ENCODE measurements around the gene MAST4.

The MAST4 gene

DNA sequence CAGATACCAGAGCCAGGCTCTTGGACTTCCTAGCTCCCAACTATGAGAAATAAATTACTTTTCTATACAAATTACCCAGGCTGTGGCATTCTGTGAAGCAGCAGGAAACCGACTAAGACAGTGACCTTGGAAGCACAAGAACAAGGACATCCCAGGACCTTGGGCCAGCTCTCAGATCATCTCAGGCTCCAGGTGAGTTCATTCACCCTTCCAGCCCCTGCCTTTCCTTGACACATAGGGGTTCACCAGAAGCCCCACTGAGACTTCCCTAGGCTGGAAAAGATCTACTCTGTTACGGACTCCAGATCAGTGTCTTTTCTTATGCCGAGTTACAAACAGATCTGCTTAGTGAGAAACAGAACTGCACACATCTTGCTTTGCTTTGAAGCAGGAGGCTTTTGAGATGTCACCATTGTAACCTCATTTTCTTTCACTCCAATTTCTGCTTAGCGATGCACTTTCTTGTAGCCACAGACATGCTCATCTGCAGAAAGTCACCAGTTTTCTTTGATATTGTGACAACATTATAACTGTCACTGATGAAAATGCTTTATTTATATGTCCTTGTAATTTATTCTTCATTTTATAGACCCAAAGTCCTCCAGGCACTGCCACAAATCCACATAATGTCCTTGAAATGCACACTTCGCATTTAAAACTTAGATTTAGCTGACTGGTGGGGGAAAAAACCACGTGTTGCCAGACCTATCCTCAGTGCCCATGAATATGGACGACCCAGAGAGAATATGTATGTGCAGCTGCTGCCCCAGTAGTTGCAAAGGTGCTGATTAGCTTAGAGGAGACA is 592.3 kb downstream of the MAST4 start:
- DNase-seq (ENCODE audit: low spot score) = no peak

DNA sequence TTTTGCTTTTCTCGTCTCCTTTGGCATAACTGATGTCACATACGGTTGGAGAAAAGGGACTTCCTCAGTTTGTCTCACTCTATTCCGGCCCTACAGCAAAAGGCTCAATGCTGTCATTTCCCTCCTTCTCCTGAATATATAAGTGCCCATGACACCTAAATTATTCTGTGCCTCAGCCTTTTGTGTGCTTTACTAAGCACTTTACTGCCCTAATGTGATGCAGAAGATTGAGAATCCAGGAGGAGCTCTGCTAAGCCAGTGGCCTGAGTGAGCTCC is 592.8 kb downstream of the MAST4 start:
- DNase-seq (ENCODE audit: low spot score) = no peak

DNA sequence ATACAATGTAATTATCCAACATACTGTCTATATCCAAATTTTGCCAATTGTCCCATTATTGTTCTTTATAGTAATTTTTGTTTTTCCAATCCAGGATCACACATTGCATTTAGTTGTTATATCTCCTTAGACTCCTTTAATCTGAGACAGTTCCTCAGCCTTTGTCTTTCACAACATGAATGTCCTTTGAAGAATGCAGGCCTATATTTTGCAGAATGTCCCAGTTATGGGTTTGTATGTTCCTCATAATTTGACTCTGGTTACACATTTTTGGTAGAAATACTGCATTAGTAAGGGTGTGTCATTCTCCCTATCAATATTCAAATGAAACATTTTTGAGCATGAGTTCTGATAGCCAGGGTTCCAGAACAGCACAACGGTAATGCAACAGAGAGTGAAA is 593.7 kb downstream of the MAST4 start:
- DNase-seq (ENCODE audit: low spot score) = no peak

DNA sequence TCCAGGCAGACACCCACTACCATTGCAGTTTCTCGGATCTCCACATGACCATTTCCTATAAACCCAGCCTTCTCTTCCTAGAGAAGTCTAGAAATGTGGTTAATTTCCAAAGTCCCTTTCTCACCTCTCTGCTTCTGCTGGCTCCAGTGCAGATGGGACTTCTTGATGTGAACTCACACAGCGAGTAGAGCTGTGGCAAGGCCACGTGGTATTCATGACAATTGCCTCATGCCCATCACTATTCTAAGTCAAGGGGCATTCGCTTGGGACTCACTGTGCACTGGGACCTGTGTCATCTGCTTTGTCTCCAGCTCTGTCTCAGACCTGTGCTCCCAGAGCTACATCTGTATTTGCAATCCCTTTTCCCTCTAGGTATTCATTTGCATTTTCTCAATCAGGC is 594.2 kb downstream of the MAST4 start:
- DNase-seq (ENCODE audit: low spot score) = no peak

DNA sequence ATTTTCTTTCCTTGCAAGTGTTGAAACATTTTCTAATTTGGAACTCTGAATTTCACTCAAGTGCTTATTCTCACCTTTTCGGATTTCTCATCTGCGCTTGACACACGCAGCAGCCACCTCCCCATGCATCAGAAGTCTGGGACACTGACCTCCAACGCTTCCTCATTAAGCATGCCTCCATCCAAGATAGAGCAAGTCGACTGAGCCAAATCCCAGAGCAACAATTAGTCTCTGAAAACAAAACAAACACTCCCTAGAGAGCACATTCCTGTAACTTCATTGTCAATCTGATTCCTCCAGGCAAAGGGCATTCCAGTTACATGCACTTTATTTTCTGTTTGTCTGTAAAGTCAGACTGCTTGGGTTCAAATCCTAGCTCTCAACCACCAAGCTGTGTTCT is 594.7 kb downstream of the MAST4 start:
- no peak for DNase-seq (ENCODE audit: low spot score)

DNA sequence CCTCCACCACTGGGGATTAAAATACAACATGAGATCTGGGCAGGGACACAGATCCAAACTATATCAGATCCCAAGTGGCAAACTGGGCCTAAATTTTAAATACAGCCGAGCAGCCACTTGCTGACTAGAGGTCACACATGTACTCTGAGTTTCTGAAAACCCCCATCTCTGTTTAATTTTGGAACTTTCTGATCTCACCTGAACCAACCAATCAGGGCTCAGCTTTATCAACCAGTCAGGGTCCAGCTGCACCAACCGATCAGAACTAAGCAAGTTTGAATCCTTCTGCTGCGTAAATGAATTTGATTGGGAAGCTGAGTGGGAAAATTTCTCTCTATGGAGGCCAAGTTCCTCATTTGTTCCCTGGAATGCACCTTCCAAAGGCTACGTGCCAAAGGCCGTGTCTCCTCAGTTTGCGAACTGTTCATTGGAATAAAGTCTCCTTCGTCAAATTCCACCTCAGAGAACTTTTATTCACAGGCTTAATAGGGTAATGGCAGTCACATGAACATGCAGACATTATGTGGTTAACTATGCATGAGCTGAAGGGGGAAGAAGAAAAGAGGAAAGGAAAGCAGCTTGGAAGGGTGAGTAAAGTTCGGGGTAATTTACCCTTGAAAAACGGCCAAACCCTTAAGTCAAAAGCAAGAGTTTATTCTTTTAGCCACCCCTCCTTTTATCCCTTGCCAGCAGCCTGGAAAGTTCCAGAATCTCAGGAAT is 596.7 kb downstream of the MAST4 start:
- no peak for DNase-seq (ENCODE audit: low spot score)

DNA sequence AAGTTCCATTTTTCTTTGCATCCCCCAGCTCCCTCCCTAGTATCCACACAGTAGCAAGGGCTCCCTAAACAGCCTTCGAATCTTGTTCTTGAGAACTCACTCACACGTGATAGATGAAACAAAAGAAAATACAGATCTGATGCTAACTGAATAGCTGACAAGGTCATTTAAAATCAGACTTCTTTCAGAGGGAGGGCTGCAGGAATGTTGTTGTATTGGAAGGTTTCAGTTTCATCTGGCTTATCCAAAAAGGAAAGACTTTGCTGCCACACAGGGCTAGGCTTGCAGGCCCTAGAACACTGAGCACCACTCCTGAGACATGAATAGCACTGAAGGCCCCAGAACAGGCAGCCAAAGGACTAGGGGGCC is 597.2 kb downstream of the MAST4 start:
- no peak for DNase-seq (ENCODE audit: low spot score)

DNA sequence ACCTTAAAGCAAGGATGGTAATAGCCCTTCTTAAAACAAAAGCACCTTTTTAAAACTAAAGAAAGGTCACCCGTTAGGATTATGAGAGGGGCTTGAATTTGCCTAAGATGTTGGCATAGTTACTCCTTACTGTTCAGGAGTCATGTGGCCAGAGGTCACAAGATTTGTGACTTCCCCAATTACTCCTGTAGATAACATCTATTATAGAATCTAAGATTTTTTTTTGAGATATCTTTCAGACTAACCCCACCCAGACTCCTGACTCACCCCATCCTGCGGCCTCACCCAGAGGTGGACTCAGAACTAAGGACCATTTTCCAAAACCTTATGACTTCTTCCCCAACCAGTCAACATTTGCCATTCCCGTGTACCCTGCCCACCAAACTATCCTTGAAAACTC is 598.0 kb downstream of the MAST4 start:
- no peak for DNase-seq (ENCODE audit: low spot score)

DNA sequence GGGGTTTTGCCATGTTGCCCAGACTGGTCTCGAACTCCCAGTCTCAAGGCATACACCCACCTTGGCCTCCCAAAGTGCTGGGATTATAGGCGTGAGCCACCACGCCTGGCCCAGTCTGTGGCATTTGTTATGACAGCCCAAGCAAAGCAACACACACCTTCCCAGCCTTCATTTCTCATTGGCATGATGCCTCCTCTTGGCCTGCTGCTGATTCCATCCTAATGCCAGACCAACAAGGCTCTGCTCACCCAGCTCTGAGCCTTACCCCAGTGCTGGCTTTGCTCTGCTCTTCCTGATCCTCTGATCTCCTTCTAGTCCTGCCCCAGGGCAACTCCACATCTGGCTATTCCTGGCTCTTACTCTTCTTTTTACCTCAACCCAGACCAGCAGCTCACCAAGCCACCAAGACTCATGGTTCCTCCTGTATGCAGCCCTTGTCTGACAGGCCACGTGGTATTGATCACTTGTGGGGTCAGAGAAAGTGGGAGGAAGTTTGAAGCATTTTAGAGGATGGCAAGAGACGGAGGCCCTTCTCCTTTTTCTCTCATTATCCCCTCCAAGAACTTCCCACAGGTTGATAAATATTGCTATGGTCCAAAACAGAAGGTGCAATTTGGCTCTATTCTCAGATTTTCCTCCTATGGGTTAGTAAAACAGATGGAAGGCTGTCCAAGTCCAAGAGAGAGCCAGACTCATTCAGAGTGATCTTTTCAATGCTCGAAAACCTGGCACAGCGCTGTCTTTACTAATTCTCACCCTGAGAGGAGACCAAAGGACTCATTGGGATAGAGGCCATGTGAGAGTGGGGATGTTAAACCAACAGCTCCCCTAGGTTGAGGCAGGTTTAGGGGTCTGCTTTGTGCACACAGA is 599.4 kb downstream of the MAST4 start:
- no peak for DNase-seq (ENCODE audit: low spot score)

DNA sequence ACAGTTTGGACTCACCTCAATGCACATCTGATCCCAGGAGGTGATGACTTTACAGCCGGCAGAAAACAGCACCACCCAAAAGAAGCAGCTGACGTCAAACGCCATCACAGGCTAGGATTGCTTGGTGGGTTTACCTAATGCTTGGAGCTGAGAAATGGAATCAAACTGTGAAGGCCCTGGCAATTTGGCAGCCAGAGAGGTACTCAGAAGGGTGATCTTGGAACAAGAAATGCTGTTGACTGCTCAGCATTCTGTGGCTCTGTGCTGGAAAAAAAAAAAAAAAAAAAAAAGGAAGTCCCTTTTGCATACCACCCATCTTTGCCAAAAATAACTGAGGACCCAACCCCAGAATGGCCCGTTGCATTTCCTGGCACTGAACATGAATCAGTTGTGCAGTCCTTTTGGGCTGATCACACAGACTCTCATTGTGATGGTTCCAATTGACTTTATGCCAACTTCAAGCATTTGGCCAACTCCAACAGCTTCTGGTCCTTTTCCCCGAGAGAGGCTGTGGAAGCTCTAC is 600.4 kb downstream of the MAST4 start, which contains the start of gene CD180:
Gene CD180, minus strand, starts transcription at position 263 of the 523 bp plus-strand sequence. Its CDS starts 158 bp downstream, at position 105.
- DNase-seq (ENCODE audit: low spot score) = no peak

DNA sequence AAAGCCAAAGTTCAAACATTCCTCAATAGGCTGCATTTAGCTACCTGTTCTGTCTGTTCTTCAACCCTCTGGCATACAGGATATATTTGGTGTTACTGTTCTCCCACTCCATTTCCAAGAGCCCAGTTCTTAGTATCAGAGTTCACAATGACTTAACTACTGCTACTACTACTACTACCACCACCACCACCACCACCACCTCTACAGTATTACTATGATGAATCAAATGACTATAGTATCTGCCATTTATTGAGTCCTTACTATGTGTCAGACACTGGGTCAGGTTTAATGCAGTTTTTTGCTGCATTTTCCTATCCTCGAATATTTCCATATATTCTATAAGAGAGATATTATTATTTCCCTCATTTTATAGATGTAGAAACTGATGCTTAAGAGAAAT is 601.3 kb downstream of the MAST4 start:
- DNase-seq (ENCODE audit: low spot score) = no peak

DNA sequence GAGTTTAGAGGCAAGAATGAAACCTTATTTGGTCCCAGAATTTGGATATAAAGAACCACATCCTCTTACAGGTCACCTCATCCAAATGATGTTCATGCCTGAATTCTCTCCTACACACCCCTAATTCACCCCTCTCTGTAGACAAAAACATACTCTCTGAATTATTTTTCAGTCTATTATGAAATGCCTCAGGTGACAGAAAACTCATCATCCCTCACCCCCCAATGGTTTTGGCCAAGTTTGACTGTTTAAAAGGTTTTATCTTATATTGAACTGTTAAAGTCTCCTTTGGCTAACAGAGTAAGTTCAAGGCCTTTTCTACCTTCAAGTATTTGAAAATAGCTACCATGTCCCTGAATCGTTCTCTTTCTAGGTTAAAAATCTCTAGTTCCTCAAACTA is 602.7 kb downstream of the MAST4 start:
- DNase-seq (ENCODE audit: low spot score) = no peak

DNA sequence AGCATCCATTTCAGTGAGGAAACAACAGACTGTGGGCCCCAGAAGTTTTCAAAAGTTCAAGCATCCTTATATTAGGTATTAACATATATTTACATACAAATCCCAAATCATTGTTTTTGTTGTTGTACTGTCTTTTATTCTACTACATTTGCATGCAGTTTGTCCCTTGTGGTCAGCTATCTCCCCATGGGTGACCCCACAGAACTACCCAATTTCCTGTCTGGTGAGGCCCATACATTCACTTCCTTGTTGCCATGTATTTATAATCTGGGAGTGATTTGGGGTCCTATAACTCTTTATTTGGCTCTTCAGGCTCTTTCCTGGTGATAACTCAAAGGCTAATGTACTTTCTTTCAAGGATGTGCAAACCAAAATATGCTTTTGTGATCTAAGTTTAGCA is 603.7 kb downstream of the MAST4 start:
- DNase-seq (ENCODE audit: low spot score) = no peak

DNA sequence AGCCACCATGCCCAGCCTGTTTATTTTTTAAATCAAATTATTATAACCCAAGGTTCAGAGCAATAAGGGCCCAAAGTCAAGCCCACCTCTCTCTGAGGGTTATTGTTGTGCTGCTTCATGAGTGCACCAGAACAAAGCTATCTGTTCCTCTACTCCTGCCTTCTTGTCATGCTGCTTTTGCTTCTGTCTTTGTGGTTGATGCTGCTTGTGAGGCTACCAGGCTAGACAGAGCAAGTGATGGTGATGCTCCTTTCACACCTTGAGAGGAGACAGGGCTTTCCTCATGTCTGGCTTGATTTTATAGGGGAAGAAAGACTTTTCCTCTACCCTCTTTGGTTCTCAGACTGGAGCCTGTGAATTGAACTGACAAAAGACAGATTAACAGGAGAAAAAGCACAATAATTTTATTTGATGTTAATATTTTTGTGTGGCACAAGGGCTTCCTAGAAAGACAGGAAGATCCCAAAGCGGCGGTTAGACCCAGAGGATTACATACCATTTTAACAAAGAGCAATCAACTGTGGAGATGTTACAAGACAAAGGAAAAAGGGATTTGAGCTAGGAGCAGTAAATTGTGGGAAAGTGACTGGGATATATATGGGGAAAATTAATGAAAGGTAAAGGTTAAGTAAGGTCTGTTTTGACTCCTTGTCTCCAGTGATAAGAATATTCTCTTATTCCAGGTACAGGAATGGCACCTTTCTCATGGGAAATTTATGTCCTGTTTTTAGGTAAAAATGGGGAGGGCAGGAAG is 604.8 kb downstream of the MAST4 start:
- DNase-seq (ENCODE audit: low spot score) = no peak

DNA sequence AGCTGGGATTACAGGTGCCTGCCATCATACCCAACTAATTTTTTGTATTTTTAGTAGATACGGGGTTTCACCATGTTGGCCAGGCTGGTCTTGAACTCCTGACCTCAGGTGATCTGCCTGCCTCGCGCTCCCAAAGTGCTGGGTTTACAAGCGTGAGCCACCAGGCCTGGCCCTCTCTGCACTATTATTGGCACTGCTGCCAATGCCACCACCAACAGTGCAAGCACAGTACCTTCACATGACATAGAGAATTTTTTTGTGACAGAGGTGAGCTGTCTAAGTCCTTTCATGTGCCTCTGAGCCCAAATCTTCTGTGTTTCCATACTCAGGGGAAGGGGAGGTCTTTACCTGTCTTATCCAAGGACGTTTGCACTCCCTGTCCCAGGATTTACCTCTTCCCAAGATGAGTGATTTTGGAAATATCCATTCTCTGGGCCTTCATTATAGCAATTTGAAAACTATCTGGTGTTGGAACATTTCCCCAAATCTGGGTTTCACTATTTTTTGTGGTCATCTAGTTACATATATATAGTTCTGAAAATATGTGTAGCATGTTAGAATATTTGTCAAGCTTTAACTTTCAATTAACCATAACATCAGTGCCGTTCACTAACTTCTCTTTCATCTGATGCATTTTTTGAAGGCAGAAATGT is 605.8 kb downstream of the MAST4 start:
- DNase-seq (ENCODE audit: low spot score) = no peak

DNA sequence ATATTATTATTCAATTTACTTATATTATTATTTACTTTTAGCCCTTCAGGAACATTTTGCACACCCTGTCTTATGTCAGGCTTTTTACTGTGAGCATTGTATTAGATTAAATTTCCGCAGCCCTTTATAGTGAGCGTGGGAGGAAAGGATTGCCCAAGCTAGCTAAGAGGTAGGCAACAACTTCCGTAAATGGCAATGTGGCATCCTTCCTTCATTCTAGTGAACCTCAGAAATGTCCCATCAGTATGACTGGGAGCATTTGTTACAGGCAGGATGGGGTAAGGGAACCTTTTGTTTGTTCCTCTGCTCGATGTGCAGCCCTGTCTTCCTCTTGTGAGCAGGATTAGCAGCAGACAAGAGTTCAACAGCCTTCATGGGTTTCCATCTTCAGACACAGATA is 606.6 kb downstream of the MAST4 start:
- no peak for DNase-seq (ENCODE audit: low spot score)

DNA sequence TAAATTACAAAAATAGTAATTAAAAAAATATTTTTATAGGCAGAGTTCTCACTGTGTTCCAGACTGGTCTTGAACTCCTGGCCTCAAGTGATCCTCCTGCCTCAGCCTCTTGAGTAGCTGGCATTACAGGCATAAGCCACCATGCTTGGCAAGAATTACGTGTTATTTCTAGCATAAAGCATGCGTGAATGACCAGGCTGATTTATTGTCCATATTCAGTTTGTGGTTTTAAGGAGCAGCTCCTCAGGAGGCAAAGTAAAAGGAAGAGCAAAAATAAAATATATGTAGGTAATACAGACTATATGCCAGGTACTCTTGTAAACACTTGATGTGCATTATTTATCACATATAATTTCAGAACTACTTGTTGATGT is 607.5 kb downstream of the MAST4 start:
- no peak for DNase-seq (ENCODE audit: low spot score)

DNA sequence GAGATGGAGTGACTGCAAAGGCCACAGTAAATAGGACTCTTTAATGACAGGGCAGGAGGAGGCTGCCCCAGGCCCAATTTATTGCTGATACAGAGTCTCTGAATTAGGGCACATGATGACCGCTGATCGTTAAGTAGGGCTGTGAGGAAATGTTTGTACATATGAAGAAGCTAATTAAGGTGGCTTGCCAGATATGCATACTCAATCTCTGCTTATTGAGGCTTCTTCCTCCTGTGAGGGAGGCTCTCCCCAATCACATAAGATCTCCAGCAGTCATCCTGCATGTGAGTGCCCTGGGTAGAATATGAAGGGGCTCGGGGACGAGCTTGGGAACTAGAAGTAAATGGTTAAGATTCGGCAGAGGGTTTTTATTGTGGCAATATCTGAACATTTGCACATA is 608.6 kb downstream of the MAST4 start:
- no peak for DNase-seq (ENCODE audit: low spot score)

DNA sequence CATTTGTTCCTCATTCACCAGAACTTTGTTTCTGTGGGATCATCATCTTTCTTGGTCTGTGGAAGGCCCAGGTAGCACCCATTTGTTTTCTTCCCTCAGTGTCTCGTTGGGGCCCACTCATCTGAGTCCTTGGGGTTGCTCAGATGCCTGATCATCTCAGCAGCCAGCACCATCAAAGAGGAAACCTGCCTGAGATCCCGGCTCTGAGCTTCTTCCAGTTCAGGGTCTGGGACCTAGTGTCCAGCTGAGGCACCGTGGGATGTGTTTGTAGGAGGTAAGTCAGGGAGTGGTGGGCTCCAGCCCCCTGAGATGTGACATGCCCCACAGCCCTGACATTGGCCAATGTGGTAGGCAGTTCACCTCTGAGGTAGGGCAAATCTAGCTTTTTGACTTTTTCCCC is 609.8 kb downstream of the MAST4 start:
- no peak for DNase-seq (ENCODE audit: low spot score)

DNA sequence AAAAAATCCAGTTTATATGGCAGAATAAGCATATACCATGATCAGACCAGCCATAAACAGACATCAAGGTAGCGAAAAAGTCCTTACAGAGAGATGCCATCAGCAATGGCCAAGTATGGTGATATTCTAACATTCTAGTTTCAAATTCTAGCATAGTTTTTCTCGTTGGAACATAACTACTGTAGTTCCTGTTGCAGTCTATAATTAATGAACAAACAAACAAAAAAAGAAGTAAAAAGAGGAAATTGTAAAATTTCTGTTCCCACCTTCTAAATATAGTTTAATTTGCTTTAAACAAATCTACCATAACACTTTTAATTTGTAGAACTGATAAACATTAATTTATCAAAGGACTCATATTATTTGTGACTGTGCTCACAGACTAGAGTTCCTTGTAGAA is 610.3 kb downstream of the MAST4 start:
- DNase-seq (ENCODE audit: low spot score) = no peak

DNA sequence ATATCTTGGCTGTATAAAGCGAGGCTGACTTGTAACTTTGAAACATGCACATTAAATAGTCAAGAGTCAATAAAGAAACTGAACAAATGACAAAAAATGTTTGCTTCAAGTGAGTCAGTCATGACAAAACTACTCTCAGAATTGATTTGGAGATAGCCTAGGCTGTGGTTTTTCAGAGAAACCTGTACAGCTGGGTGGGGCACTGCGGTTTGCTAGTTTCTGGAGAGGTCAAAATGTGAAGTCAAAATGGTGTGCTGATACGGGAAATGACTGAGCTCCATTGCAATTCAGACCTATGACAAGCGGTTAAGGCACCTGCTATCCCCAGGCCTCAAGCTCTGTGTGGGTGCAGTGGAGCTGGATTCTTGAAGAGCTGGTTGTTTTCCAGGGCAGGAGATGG is 610.7 kb downstream of the MAST4 start:
- DNase-seq (ENCODE audit: low spot score) = peak; percentile 97

DNA sequence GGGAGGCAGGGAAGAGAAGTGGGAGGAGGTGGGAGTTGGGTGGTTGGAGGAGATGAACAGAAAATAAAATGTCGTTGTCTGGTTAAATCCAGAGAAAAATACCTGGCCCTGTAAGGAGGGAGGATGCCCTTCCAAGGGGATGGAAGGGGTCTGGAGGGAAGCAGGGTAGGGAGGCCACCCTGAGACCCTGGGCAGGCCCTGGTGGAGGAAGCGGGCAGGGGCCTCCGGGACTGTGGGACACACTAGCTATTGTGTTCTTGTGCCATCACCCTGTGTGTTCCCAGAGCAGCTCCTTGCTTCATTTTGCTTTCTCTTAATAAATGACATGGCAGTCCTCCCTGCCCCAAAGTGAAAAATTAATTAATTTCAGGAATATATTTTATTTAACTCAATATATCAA is 612.2 kb downstream of the MAST4 start:
- no peak for DNase-seq (ENCODE audit: low spot score)
